ENCODE measurements around the gene DCBLD1. TPM values are rescaled to one million over a fixed set of nuclear protein-coding genes. Genes with fewer than 3 reads are reported as not detected.
A peak's percentile ranks its signal among the peaks of the same experiment; 100 is the strongest.

The DCBLD1 gene
- total and polyA plus RNA-seq, 9 of the 15 experiments (the other 6 are each of a cell fraction or from before 2014, with no cell fraction given): 0.80 to 8.5 (median 6.8) TPM

GRCh38 chr6:117564681-117565080, 82.2 kb downstream of the DCBLD1 start (continued):
- no peak for TF ChIP-seq E2F5 (CRISPR knock-in tag; IDR thresholded peaks at IDR 0.05)

DNA sequence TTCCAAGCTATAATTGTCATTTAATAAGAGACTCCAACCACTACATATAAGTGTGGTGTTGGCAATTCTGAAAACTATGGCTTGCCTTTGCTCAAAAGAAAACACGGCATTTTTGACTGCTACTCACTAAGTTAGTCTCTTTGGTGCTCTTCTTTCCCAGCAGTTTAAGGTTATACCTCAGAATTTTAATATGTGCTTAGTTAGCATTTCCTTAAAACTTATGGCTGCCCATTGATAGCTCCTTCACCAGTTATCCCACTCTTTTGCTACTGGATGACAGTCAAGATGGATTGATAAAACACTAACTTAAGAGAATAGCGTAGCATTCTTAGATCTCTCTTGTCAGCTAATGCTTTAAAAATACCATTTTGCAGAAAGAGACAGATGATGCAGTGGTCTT, 85.8 kb downstream of the DCBLD1 start:
- no peak overlapping the region for H2AFZ ChIP-seq (ENCODE audit: low read depth, low read length)
- no peak overlapping the region for H3K4me3 ChIP-seq
- ATAC-seq (no peak), DNase-seq (ENCODE audit: extremely low read depth in 1 of 4, low spot score in 3 of 4) (no peak), FAIRE-seq (no peak)
- POLR2A ChIA-PET: interaction anchor here (0.7 kb wide), 1 partner anchor 22 kb away, joined by 3 read pairs; no protein-coding TSS in a partner anchor
- intact Hi-C loops (cut with micrococcal nuclease) (no loop called here), in situ Hi-C loops (cut with MboI) (no loop called here)
- 94% methylated on average over 2 of the region's 2 CpGs for WGBS (ENCODE audit: insufficient coverage, low coverage, missing lambda C conversion rate)
- no peaks in the 10 kb centered on the region for H3K27me3 ChIP-seq (ENCODE audit: control insufficient read depth in 2 of 2, insufficient read depth in 2 of 2, low read length in 2 of 2)
- H3K9ac ChIP-seq (ENCODE audit: insufficient read depth in 1 of 2, low read depth in 2 of 2, low read length in 2 of 2): no peak overlapping the region
- no peaks in the 10 kb centered on the region for H3K9me3 ChIP-seq (replicated peaks; ENCODE audit: control insufficient read depth, insufficient read depth, low read depth, low read length)
- H3K36me3 ChIP-seq (ENCODE audit: control insufficient read depth, insufficient read depth, low read length): peaks cover 85% of the 10 kb centered on the region
- no TSS peak for BruUV-seq (replicated peaks)
- CTCF ChIA-PET (ENCODE audit: low intra/inter-chr PET ratio): no interaction called here
- peaks cover 0 to 8% of the 10 kb centered on the region in 2 experiments; a peak in 2 of 5 replicates for H3K4me1 ChIP-seq (replicated peaks in 1 of 2; ENCODE audit: control insufficient read depth in 2 of 2, insufficient read depth in 2 of 2, low read length in 2 of 2)
- H3K27ac ChIP-seq (ENCODE audit: extremely low read depth, low read depth, low read length): no peak overlapping the region
- no peak overlapping the region for H3K4me2 ChIP-seq (ENCODE audit: insufficient read depth, low read length)
- H3K79me2 ChIP-seq (ENCODE audit: control insufficient read depth, insufficient read depth, low read length): no peaks in the 10 kb centered on the region
- no peaks in the 10 kb centered on the region for H3K9me1 ChIP-seq (ENCODE audit: control insufficient read depth, insufficient read depth, low read length)
- no peaks in the 10 kb centered on the region for H4K20me1 ChIP-seq (replicated peaks; ENCODE audit: control insufficient read depth, insufficient read depth, low read length)
- TF ChIP-seq MAFK (IDR thresholded peaks at IDR 0.05; ENCODE audit: low read length): peak; percentile 39; the same call in 1 of the 2 replicates
- TF ChIP-seq, protein P1, sequence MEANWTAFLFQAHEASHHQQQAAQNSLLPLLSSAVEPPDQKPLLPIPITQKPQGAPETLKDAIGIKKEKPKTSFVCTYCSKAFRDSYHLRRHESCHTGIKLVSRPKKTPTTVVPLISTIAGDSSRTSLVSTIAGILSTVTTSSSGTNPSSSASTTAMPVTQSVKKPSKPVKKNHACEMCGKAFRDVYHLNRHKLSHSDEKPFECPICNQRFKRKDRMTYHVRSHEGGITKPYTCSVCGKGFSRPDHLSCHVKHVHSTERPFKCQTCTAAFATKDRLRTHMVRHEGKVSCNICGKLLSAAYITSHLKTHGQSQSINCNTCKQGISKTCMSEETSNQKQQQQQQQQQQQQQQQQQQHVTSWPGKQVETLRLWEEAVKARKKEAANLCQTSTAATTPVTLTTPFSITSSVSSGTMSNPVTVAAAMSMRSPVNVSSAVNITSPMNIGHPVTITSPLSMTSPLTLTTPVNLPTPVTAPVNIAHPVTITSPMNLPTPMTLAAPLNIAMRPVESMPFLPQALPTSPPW (CRISPR knock-in tag; IDR thresholded peaks at IDR 0.05): no peak
- TF ChIP-seq, protein P2, sequence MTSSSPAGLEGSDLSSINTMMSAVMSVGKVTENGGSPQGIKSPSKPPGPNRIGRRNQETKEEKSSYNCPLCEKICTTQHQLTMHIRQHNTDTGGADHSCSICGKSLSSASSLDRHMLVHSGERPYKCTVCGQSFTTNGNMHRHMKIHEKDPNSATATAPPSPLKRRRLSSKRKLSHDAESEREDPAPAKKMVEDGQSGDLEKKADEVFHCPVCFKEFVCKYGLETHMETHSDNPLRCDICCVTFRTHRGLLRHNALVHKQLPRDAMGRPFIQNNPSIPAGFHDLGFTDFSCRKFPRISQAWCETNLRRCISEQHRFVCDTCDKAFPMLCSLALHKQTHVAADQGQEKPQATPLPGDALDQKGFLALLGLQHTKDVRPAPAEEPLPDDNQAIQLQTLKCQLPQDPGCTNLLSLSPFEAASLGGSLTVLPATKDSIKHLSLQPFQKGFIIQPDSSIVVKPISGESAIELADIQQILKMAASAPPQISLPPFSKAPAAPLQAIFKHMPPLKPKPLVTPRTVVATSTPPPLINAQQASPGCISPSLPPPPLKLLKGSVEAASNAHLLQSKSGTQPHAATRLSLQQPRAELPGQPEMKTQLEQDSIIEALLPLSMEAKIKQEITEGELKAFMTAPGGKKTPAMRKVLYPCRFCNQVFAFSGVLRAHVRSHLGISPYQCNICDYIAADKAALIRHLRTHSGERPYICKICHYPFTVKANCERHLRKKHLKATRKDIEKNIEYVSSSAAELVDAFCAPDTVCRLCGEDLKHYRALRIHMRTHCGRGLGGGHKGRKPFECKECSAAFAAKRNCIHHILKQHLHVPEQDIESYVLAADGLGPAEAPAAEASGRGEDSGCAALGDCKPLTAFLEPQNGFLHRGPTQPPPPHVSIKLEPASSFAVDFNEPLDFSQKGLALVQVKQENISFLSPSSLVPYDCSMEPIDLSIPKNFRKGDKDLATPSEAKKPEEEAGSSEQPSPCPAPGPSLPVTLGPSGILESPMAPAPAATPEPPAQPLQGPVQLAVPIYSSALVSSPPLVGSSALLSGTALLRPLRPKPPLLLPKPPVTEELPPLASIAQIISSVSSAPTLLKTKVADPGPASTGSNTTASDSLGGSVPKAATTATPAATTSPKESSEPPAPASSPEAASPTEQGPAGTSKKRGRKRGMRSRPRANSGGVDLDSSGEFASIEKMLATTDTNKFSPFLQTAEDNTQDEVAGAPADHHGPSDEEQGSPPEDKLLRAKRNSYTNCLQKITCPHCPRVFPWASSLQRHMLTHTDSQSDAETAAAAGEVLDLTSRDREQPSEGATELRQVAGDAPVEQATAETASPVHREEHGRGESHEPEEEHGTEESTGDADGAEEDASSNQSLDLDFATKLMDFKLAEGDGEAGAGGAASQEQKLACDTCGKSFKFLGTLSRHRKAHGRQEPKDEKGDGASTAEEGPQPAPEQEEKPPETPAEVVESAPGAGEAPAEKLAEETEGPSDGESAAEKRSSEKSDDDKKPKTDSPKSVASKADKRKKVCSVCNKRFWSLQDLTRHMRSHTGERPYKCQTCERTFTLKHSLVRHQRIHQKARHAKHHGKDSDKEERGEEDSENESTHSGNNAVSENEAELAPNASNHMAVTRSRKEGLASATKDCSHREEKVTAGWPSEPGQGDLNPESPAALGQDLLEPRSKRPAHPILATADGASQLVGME (CRISPR knock-in tag; IDR thresholded peaks at IDR 0.05): no peak
- no peak for TF ChIP-seq MTA2 (IDR thresholded peaks at IDR 0.05; ENCODE audit: low read depth)
- TF ChIP-seq BDP1 (IDR thresholded peaks at IDR 0.05; ENCODE audit: insufficient read depth, insufficient read length): no peak
- TF ChIP-seq, protein P3, sequence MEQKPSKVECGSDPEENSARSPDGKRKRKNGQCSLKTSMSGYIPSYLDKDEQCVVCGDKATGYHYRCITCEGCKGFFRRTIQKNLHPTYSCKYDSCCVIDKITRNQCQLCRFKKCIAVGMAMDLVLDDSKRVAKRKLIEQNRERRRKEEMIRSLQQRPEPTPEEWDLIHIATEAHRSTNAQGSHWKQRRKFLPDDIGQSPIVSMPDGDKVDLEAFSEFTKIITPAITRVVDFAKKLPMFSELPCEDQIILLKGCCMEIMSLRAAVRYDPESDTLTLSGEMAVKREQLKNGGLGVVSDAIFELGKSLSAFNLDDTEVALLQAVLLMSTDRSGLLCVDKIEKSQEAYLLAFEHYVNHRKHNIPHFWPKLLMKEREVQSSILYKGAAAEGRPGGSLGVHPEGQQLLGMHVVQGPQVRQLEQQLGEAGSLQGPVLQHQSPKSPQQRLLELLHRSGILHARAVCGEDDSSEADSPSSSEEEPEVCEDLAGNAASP (IDR thresholded peaks at IDR 0.05): no peak
- TF ChIP-seq C11orf30 (IDR thresholded peaks at IDR 0.05; ENCODE audit: low read depth): peak; percentile 57
- no peak for TF ChIP-seq RAD51 (IDR thresholded peaks at IDR 0.05; ENCODE audit: borderline replicate concordance, low read depth)
